NCI-H1694 (cell line): ENCODE data around the gene RAD23A.
"Not testable (repeated sequence)": the region's sequence is repeated elsewhere in the genome, so short reads cannot be mapped to it uniquely, and the experiment has no call there.

Source experiments
- DNase-seq: peaks from one replicate; lab custom pipeline; 2025; lab: John Stamatoyannopoulos, UW

RAD23A gene

DNA sequence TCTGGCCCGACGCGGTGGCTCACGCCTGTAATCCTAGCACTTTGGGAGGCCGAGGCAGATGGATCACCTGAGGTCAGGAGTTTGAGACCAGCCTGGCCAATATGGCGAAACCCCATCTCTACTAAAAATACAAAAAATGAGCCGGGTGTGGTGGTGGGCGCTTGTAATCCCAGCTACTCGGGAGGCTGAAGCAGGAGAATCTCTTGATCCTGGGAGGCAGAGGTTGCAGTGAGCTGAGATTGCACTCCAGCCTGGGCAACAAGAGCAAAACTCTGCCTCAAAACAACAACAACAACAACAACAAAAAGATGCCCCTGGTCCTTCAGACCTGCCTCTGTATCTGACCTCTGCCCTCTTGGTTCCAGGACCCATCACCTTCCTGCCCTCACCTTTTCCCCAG lies 9.9 kb downstream of the RAD23A start:
- not testable (repeated sequence) for DNase-seq

DNA sequence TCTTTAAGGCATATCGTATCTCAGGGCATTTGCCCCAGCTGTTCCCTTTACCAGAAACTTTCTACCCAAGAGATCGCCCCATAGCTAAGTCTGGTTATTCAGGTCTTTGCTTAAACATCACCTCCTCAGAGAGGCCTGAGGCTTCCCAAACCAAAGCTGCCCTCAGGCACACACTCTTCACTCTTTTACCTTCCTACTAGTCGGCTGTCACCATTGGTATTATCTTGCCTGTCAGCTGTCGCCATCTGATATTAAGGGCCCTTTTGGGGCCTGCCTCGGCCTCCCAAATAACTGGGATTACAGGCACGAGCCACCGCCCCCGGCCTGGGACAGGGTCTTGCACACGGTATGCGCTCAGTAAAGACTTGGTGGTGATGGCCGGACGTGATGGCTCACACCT lies 10.3 kb downstream of the RAD23A start:
- DNase-seq: no peak

DNA sequence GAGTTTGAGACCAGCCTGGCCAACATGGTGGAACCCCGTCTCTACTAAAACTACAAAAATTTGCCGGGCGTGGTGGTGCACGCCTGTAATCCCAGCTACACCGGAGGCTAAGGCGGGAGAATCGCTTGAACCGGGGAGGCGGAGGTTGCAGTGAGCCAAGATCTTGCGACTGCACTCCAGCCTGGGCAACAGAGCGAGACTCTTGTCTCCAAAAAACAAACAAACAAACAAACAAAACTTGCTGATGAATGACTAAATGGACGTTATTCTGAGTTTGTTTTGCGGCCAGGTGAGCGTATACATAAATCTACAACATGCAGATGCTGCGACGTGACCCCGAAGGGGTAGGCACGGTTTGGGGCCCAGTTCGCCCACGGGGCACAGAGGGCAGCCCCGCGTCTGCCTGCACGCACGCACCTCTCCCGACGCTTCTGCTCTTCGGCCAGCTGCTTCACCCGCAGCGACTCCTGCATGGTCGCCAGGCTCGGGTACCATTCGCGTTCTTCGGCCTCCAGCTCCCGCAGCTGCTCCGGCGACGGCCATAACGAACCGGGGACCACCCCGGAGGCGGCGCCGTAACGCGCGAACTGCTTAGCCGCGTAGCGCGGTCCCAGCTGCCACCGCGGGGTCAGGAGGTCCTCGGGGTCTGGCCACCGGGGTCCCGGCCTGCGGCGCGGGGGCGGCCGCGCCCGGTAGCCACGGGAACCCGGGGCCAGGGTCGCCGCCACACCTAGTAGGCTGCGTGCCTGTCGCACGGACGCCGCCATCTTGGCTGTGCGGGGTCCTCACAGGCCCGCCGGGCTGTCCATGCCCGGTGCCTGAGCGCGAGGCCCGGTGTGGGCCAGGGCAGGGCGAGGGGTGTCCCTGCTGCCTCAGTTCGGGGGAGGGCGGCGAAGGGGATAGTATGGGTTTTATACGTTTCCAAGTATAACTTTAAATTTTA lies 11.1 kb downstream of the RAD23A start, which contains the start of gene GADD45GIP1:
Gene GADD45GIP1, minus strand, starts transcription at position 778 of the 943 bp plus-strand sequence. Its CDS starts 11 bp downstream, at position 767.
- DNase-seq: no peak

DNA sequence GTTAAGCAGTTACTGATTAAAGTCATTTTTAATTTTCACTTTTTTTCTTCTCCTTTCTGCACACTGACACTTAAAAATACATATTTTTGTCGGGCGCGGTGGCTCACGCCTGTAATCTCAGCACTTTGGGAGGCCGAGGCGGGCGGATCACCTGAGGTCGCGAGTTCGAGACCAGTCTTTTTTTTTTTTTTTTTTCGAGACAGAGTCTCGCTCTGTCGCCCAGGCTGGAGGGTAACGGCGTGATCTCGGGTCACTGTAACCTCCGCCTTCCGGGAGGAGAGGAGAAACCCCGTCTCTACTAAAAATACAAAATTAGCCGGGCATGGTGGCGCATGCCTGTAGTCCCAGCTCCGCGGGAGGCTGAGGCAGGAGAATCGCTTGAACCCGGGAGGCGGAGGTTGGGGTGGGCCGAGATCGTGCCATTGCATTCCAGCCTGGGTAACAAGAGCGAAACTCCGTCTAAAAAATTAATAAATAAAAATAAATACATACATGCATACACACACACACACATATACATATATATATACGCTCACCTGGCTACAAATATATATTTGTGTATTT lies 11.8 kb downstream of the RAD23A start:
- DNase-seq: not testable (repeated sequence)

DNA sequence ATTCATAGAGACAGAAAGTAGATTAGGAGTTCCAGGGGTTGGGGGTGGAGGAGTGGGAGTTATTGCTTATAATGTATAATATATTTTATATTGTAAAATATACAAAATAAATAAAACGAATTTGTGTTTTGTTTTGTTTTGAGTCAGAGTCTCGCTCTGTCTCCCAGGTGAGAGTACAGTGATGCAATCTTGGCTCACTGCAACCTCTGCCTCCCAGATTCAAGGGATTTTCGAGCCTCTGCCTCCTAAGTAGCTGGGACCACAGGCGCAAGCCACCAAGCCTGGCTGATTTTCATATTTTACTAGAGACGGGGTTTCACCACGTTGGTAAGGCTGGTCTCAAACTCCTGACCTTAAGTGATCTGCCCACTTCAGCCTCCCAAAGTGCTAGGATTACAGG lies 13.8 kb downstream of the RAD23A start:
- DNase-seq: no peak

DNA sequence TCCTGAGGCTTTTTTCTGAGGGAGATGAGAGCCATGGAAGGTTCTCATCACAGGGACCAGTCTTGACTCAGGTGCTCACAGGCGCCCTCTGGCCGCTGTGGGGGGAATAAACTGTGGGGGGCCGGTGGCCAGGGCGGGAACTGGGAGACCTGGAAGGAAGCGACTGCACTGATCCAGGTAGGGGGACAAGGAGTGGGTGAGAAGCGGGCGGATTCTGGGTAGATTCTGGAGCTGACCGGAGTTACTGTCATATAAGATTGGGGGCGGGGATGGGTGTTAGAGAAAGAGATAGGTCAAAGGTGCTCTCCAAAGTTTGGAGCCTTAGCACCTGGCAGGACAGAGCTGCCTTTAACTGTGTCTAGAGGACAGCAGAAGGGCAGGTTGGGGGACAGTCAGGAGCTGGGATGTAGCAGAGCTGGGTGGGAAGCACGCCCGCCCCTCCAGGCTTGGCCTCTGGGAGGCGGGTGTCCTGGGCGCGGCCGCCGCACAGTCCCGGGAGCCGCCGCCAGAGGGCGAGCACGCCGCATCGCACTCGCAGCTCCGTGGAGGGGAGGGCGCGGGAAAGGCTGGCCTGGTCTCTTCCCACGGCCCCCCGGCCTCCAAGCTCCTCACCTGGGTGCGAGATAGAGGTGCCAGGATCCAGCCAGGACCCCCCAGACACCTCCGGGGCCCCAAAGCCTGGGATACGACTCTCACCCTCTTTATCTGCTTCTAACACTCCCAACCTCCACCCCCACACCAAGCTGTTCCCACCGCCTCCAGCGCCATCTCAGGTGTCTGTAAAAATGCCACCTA lies 19.6 kb downstream of the RAD23A start:
- DNase-seq: peak; percentile 42

DNA sequence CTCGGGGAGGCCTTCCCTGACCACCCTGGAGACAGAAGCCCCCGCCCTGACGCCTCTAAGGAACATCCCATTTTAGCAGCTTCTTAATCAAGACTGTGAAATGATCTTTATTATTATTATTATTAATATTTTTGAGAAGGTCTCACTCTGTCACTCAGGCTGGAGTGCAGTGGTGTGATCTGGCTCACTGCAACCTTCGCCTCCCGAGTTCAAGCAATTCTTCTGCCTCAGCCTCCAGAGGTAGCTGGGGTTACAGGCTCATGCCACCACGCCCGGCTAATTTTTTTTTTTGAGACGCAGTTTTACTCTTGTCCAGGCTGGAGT lies 20.1 kb downstream of the RAD23A start:
- DNase-seq: no peak

DNA sequence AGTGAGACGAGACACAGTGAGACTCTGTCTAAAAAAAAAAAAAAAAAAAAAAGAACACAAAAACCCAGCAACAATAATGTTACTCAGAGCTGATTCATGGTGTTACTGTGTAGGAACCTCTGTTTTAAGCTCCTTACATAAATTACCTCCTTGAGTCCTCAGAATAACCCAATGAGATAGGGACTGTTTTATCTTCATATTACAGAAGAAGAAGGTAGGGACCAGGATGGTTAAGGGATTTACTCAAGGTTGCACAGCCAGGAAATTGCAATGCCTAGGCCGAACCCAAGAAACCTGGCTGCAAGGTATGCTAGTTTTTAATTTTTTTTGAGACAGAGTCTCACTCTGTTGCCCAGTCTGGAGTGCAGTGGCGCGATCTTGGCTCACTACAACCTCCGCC lies 22.2 kb downstream of the RAD23A start:
- no peak for DNase-seq

DNA sequence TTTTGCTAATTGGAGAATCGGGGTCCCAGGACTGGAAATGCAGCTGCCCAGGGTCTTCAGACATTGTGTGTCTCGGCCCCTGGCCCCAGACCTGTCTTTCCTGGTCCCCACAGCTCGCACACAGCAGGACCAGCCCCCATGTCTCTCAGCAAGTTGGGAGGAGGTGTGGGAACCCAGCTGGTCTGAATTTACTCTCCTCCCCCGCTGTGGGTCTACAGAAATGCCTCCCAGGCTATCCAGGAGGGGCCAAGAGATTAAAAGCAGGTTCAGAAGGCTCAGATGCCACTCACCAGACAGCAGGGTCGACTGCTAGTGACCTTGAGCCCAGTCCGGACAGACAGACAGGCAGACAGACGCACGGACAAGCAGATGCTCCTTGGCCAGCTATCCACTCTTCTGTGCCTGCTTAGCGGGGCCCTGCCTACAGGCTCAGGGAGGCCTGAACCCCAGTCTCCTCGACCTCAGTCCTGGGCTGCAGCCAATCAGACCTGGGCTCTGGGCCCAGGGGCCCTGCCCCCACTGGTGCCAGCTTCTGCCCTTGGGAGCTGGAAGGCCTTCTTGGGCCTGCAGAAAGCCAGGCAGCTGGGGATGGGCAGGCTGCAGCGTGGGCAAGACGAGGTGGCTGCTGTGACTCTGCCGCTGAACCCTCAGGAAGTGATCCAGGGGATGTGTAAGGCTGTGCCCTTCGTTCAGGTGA lies 23.8 kb downstream of the RAD23A start, which contains the start of gene DAND5:
Gene DAND5, plus strand, starts transcription at position 285 of the 697 bp plus-strand sequence. Its CDS starts 85 bp downstream, at position 370.
- DNase-seq: peak; percentile 36

DNA sequence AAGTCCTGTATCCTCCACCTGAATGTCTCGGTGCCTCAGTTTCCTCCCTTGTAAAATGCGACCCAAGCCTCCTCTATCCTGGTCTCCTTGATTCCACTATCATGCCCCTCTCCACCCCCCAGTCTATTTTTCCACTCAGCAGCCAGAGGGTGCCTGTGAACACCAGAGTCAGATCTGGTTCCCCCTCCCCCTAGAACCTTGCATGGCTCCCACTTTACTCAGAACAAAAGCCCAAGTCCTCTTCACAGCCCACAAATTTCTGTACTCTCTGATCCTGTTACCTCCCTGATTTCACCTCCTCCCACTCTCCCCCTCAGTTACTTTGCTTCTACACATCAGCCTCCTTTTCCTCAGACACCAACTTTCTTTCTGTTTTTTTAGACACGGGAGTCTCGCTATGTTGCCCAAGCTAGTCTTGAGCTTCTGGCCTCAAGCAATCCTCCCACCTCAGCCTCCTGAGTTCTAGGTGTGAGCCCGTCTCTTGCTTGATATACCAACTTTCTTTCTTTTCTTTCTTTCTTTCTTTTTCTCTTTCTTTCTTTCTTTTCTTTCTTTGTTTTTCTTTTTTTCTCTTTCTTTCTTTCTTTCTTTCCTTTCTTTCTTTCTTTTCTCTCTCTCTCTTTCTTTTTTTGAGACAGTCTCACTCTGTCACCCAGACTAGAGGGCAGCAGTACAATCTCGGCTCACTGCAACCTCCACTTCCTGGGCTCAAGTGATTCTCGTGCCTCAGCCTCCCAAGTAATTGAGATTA lies 24.6 kb downstream of the RAD23A start:
- DNase-seq: no peak

DNA sequence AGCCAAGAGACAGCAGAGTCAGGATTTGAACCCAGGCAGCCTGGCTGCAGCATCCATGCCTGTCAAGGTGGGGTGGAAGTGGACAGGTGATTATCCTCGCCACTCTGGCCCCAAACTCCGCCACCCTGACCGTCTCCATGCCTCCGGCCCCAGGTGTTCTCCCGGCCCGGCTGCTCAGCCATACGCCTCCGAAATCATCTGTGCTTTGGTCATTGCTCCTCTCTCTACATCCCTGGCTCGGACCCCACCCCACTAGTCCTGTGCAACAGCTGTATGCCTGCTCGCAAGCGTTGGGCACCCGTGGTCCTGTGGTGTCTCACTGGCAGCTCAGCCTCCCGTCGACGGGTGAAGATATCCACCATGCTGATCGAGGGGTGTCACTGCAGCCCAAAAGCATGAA lies 27.6 kb downstream of the RAD23A start:
- no peak for DNase-seq

DNA sequence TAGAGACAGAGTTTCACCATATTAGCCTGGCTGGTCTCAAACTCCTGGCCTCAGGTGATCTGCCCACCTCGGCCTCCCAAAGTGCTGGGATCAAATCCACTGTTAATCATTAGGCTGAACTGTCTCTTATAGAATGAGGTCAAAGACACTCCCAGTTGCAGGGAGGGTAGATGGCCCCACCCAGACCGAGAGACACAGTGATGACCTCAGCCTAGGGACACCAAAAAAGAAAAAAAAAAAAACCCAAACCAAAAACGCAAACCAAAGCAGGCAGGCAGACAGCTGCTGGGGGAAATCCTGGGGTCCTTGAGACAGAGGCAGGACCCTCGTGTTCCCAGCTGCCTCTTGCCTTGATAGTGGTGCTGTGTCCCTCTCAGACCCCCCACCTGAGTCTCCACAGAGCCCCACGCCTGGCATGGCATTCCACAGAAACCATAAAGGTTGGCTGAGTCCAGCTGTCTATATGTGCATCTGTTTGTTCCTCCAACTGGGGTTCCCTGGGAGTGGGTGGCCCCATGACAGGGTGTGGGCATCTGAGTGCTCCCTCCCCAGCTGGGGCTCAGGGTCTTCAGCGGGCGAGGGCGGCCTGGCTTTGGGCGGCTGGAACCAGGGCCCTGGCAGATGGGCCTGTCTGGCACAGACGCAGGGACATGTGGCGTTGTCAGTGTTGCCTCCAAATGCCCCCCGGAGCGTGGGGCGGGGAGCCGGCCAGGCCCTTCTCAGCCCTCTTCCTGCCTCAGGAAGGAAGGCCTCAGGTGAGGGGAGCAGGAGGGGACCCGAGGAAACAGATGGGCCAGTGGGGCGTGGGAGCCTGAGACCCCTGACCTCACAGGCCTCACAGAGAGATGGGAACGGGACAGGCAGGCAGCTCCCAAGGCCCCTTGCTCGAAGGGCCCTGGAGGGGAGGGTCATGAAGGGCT lies 28.9 kb downstream of the RAD23A start:
- peak; percentile 69 for DNase-seq

DNA sequence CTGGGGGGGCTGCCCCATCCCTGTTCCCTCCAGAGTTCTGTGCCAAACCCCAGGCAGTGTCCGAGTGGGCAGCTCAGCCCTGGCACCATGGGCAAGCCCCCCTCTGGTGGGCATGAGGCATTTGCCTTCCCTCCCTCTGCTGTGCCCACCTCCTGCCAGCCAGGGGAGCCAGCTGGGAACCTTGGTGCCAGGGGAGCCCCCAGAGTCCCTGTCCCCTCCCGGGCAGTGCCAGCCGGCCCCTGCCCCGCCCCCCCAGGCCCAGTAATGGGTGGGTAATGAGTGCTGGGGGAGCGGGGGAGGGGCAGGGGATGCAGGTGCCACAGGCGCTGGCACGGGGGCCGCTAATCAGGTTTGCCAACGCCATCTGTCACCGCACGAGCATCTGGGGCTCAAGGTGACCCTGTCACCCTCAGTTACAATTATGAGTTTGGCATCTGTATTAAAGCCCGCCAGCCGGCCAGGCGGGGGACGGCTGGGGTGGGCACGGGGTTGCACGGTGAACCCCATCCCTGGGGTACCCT lies 29.6 kb downstream of the RAD23A start:
- peak; percentile 65 for DNase-seq

DNA sequence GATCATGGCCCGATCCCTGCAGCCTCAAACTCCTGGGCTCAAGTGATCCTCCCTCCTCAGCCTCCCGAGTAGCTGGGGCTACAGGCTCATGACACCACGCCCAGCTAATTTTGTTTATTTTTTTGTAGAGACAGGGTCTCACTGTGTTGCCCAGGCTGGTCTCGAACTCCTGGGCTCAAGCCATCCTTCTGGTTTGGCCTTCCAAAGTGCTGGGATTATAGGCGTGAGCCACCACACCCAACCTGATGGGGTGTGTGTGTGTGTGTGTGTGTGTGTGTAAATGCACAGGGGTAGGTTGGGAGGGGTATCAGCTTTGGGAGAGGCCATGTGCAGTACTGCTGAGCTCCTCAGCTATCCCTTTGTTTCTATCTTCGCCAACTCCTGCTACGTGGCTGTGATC lies 30.4 kb downstream of the RAD23A start:
- not testable (repeated sequence) for DNase-seq

DNA sequence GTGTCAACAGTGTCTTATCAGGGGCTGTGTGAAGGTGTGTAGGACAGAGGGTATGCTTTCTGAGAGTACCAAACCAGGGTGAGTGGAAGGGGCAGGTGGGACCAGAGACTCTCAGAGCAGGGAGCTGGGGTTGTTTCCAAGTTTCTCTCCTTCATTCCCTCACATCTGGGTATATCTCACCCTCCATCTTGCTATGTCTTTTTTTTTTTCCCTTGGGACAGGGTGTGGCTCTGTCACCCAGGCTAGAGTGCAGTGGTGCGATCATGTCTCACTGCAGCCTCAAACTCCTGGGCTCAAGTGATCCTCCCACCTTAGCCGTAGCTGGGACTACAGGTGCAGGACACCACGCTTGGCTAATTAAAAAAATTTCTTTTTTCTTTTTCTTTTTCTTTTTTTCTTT lies 34.3 kb downstream of the RAD23A start:
- no peak for DNase-seq

DNA sequence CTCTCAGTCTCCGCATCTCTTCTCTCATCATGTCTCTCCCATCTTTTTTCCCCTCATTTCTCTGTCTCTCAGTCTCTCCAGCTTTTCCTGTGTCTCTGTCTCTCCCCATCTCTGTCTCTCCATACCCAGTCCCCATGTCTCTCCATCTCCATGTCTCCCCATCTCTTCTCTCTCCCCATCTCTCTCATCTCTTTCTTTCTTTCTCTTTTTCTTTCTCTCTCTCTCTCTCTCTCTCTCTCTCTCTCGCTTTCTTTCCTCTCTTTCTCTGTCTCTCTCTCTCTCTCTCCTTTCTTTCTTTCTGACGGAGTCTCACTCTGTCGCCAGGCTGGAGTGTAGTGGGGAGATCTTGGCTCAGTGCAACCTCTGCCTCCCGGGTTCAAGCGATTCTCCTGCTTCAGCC lies 37.0 kb downstream of the RAD23A start:
- no peak for DNase-seq

DNA sequence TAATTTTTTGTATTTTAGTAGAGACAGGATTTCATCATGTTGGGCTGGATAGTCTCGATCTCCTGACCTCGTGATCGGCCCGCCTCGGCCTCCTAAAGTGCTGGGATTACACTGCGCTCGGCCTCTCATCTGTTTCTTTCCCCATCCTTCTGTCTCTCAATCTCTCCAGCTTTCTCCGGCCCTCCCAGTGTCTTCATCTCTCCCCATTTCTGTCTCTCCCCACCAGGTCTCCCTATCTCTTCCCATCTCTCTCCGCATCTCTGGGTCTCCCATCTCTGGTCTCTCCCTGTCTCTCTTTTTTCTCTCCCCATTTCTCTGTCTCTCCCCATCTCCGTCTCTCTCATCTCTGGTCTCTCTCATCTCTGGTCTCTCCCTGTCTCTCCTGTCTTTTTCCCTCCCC lies 37.4 kb downstream of the RAD23A start:
- no peak for DNase-seq

DNA sequence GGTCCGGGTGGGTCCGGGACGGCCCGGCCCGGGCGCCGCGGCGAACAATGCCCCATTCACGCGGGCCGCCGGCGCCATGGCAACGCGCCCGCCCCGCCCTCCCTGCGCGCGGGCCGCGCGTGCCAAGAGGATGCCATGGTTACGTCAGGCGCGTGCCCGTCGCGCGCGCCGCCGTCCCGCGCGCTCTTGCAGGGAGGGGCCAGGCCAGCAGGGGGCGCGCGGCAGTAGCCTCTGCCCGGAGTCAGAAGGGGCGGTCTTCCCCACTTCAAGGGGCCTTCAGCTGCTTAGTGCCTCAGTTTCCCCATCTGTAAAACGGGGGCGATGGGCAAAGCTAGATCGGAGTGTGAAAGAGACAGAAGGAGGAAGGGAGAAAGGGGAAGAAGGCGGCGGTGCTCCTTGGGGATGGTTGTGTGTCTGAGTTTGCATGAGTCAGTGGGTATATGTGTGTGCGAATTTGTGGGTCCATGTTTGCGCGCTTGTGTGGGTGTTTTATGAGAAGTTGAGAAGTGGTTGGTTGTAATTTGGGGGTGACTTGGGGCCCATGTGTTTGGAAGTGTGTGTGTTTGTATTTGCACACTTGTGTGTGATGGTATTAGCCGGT lies 38.0 kb downstream of the RAD23A start:
- DNase-seq: peak; percentile 8

DNA sequence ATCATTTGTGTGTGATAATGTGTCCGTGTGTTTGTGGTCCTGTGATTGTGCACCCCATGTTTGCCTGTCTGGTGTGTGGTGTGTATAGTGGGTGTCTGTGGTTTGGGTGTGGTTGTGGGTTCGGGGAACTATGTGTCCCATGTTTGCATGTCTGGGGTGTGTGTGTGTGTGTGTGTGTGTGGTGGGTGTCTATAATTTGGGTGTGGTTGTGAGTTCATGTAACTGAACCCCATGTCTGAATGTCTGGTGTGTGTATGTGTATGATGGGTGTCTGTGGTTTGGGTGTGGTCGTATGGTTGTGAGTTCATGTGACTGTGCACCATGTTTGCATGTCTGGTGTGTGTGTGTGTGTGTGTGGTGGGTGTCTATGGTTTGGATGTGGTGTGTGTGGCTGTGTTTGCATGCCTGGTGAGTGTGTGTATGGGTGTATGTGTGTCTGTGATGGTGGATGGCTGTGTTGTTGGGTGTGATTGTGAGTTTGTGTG lies 38.5 kb downstream of the RAD23A start:
- DNase-seq: no peak
